Fibroblast of the aortic adventitia (primary cell): ENCODE measurements around the gene DRC1. TPM values are rescaled to one million over a fixed set of nuclear protein-coding genes. Genes with fewer than 3 reads are reported as not detected.

ENCODE experiments used
- DNase-seq: peaks from one replicate; pipeline ENCODE4 v3.0.0-alpha.2; 2010; ENCODE audit warnings: low read depth
- H3K4me3 ChIP-seq: 2 replicates; pipeline ENCODE4 v1.5.1; 2011; ENCODE audit warnings: low read depth, mild to moderate bottlenecking, control low read depth, low read length, moderate library complexity
- total RNA-seq: library from RNA; depleted of rRNA; stranded (reverse); fragments of >200 nt; gene quantifications from 2 replicates; pipeline ENCODE4 v1.2.3, GENCODE V29; 2012; ENCODE audit warnings: low replicate concordance
- TF ChIP-seq, protein P1 (sequence below): IDR thresholded peaks from 2 replicates; pipeline ENCODE4 v1.5.1; 2011; ENCODE audit warnings: mild to moderate bottlenecking, low read length, control low read depth, inconsistent platforms; ENCODE audit not compliant: insufficient read depth

Gene DRC1
- total RNA-seq, 1 donor: not detected

DNA sequence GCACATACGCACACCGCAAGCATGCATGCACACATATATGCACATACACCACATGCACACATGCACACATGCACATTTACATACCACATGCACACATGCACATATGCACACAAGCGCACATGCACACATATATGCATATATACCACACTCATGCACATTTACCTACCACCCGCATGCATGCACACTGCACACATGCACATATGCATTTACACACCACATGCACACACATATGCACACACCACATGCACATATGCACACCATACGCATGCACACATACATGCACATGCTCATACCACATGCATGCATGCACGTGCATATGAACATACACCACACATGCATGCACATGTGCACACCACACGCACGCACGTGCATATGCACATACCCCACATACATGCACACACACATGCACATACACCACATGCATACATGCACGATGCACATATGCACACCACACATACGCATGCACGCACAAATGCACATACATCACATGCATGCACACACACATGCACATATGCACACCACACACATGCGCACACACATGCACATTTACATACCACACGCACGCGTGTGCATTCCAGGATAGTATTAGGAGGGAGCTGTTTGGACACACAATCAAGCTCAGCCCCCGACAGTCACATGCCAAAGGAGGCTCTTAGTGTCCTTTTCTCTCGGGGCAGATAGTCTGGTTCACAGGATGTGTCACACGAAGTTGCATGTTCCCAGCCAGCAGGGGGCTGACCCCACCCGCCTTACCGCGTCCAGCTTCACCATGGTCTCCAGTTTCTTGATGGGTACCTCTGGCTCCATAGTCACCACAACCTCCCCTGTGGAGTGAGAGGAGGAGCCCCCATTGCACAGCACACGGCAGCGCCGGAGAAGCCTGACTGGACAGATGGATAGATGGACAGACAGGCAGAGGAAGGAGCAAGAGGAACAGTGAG lies 70.3 kb downstream of the DRC1 start:
- H3K4me3 ChIP-seq: no peak overlapping the region
- no peak for DNase-seq
- TF ChIP-seq, protein P1, sequence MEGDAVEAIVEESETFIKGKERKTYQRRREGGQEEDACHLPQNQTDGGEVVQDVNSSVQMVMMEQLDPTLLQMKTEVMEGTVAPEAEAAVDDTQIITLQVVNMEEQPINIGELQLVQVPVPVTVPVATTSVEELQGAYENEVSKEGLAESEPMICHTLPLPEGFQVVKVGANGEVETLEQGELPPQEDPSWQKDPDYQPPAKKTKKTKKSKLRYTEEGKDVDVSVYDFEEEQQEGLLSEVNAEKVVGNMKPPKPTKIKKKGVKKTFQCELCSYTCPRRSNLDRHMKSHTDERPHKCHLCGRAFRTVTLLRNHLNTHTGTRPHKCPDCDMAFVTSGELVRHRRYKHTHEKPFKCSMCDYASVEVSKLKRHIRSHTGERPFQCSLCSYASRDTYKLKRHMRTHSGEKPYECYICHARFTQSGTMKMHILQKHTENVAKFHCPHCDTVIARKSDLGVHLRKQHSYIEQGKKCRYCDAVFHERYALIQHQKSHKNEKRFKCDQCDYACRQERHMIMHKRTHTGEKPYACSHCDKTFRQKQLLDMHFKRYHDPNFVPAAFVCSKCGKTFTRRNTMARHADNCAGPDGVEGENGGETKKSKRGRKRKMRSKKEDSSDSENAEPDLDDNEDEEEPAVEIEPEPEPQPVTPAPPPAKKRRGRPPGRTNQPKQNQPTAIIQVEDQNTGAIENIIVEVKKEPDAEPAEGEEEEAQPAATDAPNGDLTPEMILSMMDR: no peak

DNA sequence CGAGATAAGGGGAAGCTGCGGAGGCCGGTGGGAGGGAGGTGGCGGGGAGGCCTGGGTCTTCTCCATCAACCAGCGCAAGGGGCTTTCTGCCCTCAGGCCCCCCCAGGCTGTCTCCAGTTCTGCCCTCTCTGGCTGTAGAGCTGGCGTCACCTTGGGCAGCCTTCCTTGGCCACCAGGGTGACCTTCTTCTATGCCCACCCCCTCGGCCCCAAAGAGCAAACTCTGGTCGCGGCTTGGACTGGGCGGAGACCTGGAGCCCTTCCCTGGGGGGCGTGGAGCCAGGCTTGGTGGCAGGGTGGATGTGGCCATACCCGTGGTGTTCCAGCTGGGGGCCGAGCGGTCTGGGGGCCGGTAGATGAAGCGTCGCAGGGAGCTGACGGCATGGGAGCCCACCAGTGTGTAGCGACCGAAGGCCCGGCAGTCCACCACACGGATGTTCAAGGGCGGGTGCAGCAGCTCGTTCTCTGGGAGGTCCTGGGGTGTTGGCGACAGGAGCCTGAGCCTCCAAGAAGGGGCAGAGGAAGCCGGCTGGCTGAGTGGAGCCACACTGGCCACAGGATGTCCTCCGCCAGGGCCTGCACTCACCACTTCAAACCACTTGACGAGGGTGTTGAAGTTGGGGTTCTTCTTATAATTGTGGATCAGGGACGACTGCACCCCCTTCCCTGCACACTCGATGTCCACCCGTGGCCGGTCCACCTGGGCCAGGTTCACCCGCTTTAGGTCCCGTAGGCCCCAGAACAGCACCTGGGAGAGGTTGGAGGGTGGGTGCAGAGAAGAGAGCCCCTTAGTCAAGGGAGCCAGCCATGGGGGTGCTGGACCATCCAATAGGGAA lies 71.3 kb downstream of the DRC1 start:
- DNase-seq: no peak
- TF ChIP-seq, protein P1: no peak
- H3K4me3 ChIP-seq: no peak overlapping the region

DNA sequence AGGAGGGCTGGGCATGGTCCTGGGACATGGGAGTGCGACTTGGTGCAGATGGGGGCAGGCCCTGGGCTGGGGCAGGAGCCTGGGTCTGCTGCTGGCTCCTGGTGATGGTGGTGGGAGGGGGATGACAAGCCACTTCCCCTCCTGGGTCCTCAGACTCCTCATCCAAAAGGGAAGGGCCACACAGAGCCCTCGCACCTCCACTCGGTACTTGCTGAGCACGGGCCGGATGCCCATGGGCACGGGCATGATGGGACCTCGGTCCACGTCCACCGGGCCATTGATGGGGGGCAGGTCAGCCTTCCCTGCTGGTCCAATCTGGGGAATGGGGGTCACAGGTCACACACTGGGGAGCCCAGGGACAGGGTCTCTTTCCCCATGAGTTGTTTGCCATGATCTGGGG lies 72.1 kb downstream of the DRC1 start:
- H3K4me3 ChIP-seq: no peak overlapping the region
- DNase-seq: no peak
- TF ChIP-seq, protein P1: no peak

DNA sequence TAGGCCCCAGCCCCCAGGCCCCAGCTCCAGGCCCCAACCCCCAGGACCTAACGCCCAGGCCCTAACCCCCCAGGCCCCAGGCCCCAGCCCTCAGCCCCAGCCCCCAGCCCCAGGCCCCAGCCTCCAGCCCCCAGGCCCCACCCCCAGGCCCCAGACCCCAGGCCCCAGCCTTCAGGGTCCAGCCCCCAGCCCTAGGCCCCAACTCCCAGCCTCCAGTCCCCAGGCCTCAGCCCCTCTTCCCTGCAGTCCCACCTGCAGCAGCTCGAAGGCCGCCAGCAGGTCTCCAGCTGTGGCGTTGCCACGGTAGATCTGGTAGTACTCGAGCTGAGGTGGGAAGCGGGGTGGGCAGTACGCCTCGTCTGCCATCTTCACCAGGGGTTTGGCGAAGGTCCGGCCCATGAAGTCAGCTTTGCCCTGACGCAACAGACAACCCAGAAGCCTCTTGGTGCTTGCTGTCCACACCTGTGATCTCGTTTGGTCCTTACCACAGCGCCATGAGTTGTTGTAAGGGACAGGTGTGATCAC lies 72.6 kb downstream of the DRC1 start:
- H3K4me3 ChIP-seq: no peak overlapping the region
- TF ChIP-seq, protein P1: no peak
- no peak for DNase-seq

DNA sequence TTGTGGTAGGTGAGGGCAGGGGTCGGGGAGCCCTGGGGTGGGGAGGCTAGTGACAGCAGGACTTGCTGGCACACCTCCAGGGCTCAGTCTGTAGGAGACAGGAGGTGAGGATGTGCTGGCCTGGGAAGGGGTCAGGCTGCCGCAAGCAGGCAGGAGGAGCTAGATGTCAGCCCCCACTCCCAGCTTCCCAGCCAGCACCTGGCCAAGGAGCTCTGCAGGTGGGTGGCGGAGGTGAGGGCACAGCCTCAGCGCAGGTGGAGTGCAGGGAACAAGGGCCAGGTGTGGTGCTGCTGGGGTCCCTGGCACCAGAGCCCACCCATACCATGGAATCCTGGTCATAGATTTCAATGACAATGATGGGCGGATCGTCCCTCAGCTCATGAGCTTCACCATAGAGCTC lies 73.3 kb downstream of the DRC1 start:
- no peak overlapping the region for H3K4me3 ChIP-seq
- no peak for DNase-seq
- TF ChIP-seq, protein P1: no peak

DNA sequence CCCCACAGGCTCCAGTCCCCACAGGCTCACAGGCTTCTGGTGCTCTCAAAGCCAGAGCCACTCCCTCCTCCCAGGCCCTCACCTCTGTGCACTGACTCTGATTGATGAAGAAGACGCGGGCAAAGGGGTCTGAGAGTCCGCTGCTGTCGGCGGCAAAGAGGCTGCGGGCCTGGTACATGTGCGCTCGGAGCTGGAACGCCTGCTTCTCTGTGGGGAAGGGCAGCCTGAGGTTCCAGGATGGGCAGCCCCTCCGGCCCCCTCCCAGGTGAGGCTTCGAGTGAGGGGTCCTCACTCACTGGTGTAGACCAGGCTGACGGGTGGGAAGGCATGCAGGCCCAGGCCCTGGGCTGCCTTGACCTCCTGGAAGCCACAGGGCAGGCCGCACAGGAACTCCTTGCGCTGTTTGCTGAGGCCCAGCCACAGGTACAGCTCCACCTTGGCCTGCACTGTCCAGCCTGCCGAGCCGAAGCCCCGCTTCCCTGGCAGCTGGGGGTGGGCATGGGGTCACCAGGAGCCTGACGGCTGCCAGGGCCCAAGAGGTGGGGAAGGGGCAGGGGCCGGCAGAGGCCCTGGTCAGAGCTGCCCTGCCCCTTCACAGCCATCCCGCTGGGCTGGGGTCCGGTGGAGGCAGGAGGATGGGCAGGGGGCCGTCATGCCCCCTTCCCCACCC lies 74.2 kb downstream of the DRC1 start:
- TF ChIP-seq, protein P1: no peak
- H3K4me3 ChIP-seq: no peak overlapping the region
- no peak for DNase-seq
